Measurements from ENCODE around the gene MYH4. TPM values are rescaled to one million over a fixed set of nuclear protein-coding genes. Genes with fewer than 3 reads are reported as not detected.

The MYH4 gene
- total and polyA plus RNA-seq, 2 of the 4 experiments (the other 2 are of a cell fraction): not detected

Other genes with a start within 250 kb of the MYH4 start
- not detected in 2 replicates for gene MYH13, start 96.6 kb downstream of the MYH4 start, total RNA-seq (2012; rRNA removed)
- gene MYH13, start 96.6 kb downstream of the MYH4 start, polyA plus RNA-seq (2012; rRNA removed): not detected in 2 replicates
- not detected in 2 replicates for gene MYH8, start 47.6 kb downstream of the MYH4 start, total RNA-seq (2012; rRNA removed)
- gene MYH8, start 47.6 kb downstream of the MYH4 start, polyA plus RNA-seq (2012; rRNA removed): not detected in 2 replicates
- not detected in 2 replicates for gene MYH1, start 49.0 kb upstream of the MYH4 start, total RNA-seq (2012; rRNA removed)
- not detected in 2 replicates for gene MYH1, start 49.0 kb upstream of the MYH4 start, polyA plus RNA-seq (2012; rRNA removed)
- gene MYH2, start 80.1 kb upstream of the MYH4 start, total RNA-seq (2012; rRNA removed): not detected in 2 replicates
- gene MYH2, start 80.1 kb upstream of the MYH4 start, polyA plus RNA-seq (2012; rRNA removed): not detected in 2 replicates
- gene MYH3, start 187.8 kb upstream of the MYH4 start, total RNA-seq (2012; rRNA removed): 0.28 and 0.54 TPM in 2 replicates
- 0.63 and 0.98 TPM in 2 replicates for gene MYH3, start 187.8 kb upstream of the MYH4 start, polyA plus RNA-seq (2012; rRNA removed)
- gene SCO1, start 228.0 kb upstream of the MYH4 start, total RNA-seq (2012; rRNA removed): 21.7 and 23.1 TPM in 2 replicates
- 17.0 and 18.2 TPM in 2 replicates for gene SCO1, start 228.0 kb upstream of the MYH4 start, polyA plus RNA-seq (2012; rRNA removed)
- gene ADPRM, start 228.0 kb upstream of the MYH4 start, total RNA-seq (2012; rRNA removed): 10.3 and 12.2 TPM in 2 replicates
- 6.1 and 7.4 TPM in 2 replicates for gene ADPRM, start 228.0 kb upstream of the MYH4 start, polyA plus RNA-seq (2012; rRNA removed)